ENCODE data around the gene KCNQ1.

KCNQ1 gene

DNA sequence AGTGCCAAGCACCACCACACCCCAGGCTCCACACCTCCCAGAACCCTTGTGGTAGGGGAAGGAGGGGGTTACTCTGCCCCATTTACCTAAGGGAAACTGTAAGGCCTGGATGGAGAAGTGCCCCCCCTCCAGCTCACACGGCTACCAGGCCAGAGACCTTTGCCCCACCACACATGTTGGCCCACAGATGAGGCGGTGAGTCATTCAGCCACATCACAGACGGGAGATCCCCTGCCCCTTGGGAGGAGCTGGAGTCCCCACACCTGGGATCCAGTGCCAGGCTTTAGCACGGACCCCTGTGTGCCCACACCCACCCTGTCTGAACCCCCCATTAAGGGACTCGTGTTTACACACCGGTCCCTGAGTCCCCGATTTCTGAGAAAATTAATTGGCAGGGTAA lies 415.8 kb downstream of the KCNQ1 start:
- DNase-seq = no peak

- no peak for DNase-seq
Observed at GRCh38 chr11:2862395-2863275, 417.8 kb downstream of the KCNQ1 start.

GRCh38 chr11:2863276-2863618 lies 418.4 kb downstream of the KCNQ1 start:
- DNase-seq = no peak

DNA sequence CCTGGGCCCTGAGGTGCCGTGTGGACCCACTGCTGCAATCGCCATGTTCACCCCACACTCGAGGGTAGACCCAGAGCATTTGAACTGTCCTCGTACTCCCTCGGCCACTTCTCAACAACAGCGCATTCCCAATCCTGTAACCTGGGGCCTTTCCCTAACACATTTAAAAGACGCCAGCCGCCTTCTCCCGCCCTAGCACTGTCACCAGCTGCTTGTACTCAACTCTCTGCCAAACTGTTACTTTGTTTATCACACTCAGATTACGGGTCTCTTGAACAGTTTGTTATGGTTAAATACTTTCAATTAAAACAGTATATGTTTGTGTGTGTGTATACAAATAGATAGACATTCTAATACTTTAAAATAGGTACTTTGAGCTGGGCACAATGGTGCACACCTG lies 420.1 kb downstream of the KCNQ1 start:
- DNase-seq = no peak

- no peak for DNase-seq
Observed at GRCh38 chr11:2865922-2866577, 421.2 kb downstream of the KCNQ1 start.

DNA sequence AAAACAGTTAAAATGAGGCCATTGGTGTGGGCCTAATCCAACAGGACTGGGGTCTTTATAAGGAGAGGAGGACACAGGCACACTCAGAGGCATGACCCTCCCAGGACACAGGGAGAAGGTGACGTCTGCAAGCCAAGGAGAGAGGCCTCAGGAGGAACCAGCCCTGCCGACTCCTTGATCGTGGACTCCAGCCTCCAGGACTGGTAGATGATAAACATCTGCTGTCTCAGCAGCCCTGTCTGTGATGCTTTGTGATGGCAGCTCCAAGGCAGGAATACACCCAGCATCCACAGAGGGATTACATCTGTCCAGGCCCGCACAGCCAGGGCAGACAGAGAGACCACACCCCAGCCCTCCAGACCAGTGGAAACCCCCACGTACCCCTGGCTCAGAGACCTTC lies 422.3 kb downstream of the KCNQ1 start:
- no peak for DNase-seq

DNA sequence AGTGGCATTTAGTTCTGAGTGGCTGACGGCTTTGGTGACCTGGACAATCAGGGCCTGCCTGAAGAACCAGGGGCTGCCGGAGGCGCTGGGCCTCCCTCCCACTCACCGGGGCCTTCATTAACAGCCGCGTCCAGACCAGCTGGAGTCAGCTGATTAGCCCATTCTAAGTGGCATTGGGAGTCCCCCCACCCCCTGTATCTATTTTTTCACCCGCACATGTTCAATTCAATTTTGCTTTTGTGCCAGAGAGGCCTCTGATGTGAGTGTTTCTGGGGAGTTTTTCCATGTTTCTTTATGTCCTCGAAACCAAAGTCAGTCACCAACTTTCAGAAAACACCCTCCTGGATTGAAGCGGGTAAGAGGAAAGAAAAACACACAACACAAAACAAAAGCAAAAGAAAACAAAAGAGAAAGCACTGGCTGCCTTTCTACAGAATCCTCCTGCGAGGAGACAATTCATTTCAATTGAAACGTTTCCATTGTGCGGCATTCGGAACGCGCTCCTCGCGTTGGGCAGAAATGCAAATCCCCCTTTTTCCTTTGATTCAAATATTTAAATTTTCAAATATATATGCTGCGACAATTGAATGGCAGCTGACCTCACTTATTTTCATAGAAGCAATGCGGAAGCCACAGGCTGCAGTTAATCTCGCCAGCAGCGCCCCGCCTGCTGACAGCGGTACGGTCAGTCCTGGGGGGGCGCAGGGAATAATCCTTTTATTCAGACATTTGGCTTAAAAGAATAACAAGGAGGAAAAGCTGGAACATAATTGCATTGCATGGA lies 423.1 kb downstream of the KCNQ1 start:
- no peak for DNase-seq

DNA sequence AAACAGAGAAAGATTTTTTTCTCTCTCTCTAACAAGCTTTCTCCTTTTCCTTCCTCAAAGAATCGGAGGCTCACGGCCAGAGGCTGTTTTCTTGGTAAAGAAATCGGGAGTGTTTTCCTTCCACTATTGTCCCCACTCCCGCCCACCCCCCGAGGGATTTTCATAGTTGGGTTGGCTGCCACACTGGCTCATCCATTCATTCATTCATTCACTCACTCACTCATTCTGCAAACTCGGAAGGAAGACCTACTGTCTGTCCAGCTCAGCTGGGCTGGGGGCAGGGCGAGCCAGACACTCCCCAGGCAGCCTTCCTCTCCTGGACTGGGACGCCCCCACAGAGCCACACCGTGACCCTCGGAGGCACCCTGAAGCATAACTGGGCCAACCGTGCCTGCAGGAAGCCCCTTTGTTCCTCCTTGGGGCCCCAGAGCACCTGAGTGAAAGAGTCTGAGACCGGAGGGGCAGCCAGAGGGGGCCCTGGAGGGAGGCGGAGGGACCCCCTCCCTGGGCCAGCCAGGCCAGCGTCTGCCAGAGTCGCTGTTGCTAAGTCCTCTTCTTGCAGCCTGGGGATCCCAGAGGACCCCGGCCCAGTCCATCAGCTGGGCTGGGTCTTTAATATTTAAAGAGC lies 423.8 kb downstream of the KCNQ1 start:
- DNase-seq = no peak

DNA sequence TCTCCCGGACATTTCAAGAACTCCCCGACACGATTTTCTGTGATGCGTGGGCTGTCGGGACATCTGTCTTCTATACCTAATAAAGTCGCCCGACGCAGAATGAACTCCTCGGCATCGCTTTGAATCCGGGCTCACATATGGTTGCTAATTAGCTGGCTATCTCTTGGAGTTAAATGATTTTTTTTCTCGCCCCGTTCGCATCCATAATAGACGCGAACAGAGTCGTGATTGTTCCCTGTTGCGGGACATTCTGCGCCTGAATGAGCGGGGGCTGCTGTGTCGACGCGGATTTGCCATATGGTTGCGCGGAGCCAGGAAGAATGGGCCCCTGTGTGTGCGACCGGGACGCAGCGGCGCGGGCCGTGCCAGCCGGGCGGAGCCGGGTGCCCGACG lies 424.3 kb downstream of the KCNQ1 start:
- DNase-seq = no peak

DNA sequence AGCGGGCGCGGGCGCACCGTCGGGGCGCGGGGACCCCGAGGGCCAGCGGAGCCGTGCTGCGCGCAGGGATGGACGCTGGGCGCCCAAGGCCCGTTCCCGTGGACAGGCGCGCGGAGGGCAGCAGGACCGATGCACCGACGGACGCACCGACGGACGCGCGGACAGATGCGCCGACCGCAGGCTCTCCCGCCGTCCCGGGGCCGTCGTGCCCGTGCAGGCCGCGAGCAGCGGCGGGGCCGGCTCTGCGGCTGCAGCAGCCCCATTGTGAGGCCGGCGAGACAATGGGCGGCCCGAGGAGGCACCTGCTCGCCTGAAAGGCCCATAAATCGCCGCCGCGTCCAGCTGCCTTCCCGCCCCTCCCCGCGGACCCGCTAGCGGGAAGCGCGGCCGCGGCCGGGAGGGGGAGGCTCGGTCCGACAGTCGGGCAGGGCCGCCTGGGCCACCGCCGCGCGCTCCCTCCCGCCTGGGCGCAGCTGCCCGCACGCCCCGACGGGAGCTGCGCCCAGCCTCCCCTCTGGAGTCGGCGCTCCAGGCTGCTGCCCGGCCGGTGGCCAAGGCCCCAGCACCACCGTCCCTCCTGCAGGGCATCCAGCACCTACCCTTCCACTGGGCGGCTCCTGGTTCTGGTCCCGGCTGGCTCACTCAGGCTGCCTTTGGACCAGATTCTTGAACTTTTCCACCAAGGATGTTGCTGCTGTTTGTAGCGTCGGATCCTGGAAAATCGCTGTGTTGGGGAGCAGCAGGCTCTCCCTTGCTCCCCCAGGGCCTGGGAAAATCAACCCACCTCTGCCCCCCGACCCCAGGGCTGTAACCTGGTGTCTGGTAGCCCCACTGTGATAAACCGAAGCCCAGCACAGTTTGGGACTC lies 425.0 kb downstream of the KCNQ1 start:
- no peak for DNase-seq

DNA sequence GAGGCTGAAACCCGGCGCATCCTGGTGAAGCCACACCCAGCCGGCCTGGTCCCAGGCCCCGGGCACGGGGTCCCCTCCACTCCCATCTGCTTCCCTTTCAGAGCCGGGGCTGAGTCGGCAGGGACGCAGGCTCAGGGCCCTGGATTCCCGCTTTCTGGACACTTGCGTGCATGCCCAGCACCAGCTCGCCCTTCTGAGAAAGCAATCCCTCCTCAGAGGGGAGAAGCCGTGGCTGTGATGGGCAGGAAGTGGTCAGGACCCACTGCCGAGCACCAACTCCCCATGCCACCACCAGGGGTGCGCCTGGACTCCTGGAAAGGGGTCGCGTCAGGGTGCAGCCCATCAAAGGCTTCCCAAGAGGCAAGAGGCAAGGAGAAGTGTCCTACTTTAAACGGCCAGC lies 425.7 kb downstream of the KCNQ1 start:
- no peak for DNase-seq

DNA sequence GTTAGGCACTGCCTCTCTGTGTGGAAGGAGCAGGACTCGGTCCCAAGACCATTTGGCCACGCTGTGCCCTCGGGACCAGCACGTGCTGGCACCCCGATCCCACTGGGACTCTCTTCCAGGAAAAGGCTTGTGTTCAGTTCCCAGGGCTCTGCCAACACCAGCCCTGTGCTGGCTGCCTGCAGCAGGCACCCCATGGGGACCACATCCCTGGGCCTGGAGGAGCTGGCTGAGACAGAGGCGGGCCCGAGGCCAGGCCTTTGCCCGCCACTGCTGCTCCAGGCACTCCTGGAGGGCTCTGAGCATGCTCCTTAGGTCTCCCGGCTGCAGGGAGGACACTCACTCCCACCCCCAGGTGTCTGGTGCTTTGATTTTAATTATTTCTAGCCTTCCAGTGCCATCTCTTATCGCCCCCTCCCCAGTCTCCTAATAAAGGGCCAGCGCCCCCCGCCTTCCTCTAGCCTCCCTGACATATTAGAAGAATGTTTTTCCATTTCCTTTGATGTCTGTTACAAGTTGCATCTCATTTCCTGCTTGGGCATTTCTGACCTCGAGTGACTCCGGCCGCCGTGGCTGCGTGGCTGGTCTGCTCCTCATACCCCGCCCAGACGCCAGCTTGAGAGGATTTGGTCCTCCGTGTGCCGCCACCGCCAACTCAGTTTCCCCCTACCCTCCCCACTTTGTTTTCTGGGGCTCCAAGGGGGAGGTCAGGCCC lies 426.3 kb downstream of the KCNQ1 start:
- DNase-seq = no peak

DNA sequence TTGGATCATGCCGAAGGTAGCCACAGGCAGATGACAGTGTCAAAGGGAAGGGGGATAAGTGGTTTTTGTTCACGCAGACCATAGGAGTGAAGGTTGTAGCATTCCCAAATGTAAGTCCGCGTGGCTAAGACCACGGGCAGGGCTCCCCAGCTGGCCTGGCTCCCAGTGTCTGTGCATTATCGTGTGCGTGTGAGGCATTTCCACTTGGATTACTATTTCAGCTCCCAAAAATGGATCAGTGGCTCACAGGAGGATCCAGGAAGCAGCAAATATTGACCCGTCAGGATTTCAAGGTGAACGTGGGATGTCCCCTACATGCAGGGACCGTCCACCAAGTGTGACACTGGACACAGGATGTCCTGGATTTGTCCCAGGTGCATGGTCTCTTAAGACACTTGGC lies 430.2 kb downstream of the KCNQ1 start:
- no peak for DNase-seq

- DNase-seq = no peak
Observed at GRCh38 chr11:2877474-2877873, 432.7 kb downstream of the KCNQ1 start.

DNA sequence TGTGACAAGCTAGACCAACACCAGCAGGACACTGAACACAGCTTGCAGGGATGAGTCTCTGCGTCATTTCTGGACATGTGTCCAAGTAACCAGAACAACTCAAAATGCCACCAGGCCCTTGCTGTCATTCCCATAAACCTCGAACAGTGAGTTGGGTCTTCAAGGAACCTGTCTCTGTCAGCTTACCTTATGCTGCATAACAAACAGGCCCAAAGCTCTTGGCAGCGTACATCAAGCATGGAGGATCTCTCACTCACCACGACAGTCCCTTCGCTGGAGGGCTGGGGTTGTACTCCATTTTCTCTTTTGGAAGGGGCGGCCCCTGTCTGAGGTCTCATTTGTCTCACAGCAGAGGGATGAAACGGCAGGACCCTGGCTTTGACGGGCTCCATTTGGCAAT lies 434.0 kb downstream of the KCNQ1 start:
- no peak for DNase-seq

DNA sequence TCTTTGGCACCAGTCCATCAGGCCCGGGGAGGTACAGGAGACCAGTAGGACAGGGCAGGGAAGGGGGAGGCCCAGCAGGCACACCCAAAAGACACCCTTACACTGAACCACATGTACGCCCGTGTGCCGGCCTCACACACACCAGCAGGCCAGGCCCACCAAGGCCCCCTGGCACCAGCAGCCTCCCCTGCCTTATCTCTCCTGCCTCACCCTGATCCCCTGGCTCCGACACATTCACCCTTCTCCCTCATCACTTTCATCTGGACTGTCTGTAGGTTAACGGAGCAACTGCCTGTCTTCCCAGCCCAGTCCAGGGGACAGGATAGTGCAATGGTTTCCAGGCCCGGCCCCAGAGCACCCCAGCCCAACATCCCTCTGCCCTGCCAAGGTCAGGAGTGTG lies 435.8 kb downstream of the KCNQ1 start:
- DNase-seq = no peak

GRCh38 chr11:2881076-2881980 lies 436.5 kb downstream of the KCNQ1 start:
- no peak for DNase-seq

DNA sequence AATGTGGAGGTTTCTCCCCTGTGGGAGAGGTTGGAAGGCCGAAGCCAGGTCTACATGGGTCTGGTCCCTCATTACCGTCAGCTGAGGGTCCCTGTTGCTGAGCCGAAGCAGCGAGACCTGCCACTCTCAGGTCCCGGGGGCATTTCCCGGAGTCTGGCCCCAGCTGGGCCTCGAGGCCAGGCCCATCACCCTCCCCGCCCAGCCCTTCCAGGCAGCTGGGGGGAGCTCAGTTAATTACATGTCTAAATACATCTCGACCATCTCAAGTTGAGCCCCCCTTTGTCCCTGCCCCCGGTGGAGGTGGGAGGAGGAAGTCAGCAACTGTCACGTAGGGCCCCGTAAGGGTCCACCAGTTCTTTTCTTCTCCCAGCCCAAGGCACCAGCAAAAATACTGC lies 437.2 kb downstream of the KCNQ1 start:
- DNase-seq = no peak

- no peak for DNase-seq
Observed at GRCh38 chr11:2882396-2883110, 437.7 kb downstream of the KCNQ1 start.

DNA sequence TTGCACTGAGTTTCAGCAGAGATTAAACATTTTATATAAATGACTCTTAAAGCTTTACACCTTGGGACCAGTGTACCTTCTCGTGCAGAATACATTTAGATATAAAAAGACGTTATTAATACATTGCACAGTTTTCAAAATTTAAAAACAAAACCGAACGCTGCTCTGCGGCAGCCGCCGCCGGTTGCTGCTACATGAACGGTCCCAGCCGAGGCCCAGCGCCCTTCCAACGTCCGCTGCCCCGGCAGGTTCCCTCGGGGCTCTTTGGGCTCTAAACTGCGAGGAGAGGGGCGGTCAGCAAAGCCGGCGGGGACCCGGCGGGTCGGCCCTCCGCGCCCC lies 438.8 kb downstream of the KCNQ1 start:
- no peak for DNase-seq
